Measurements from ENCODE around the gene HABP2. TPM values are rescaled to one million over a fixed set of nuclear protein-coding genes. Genes with fewer than 3 reads are reported as not detected.

The HABP2 gene
- total and polyA plus RNA-seq, 2 experiments from 2014 or later, result not detected

DNA sequence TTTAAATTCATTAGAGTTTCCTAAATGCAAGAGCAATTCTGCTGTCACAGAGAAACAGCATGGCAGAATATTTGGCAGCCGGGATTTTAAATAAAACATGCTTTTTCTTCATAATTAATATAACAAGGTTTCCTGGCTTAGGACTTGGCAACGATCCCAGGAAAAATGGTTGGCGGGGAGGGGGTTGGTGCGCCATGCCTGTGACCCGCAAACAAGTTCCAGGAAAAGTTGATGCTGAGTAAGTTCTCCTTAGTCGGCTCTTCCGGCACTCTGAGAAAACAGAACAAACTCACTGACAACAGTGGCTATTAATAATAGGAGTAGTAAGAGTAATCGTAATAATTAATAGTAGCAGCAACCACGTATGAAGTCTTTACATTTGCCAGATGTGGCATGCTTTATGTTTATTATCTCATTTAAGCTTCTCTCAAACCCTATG lies 4.6 kb downstream of the HABP2 start:
- TF ChIP-seq, protein P1, sequence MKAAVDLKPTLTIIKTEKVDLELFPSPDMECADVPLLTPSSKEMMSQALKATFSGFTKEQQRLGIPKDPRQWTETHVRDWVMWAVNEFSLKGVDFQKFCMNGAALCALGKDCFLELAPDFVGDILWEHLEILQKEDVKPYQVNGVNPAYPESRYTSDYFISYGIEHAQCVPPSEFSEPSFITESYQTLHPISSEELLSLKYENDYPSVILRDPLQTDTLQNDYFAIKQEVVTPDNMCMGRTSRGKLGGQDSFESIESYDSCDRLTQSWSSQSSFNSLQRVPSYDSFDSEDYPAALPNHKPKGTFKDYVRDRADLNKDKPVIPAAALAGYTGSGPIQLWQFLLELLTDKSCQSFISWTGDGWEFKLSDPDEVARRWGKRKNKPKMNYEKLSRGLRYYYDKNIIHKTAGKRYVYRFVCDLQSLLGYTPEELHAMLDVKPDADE (IDR thresholded peaks at IDR 0.05), result no peak
- Mint-ChIP-seq H3K4me3 (no peak overlapping the region), H3K36me3 (ENCODE audit: low read depth) (no peaks in the 10 kb centered on the region; the same call in 2 of the 3 replicates), H3K4me1 (peaks cover 26% of the 10 kb centered on the region), H3K27ac (no peak overlapping the region), H3K9me3 (no peaks in the 10 kb centered on the region), H3K27me3 (ENCODE audit: insufficient read depth, low read depth, poor library complexity) (peaks cover 97% of the 10 kb centered on the region)
- Histone ChIP-seq H4K20me1 (replicated peaks; ENCODE audit: insufficient read depth) (peaks cover 22% of the 10 kb centered on the region; the same call in 1 of the 2 replicates), H3F3A (replicated peaks; ENCODE audit: low read depth) (no peaks in the 10 kb centered on the region), H3K27me3 (ENCODE audit: insufficient read depth) (peaks cover 100% of the 10 kb centered on the region), H2AFZ (no peak overlapping the region), H3K4me3 (no peak overlapping the region), H3K79me2 (replicated peaks; ENCODE audit: insufficient read depth) (no peaks in the 10 kb centered on the region), H3K4me1 (ENCODE audit: insufficient read depth) (peaks cover 14% of the 10 kb centered on the region; the same call in 1 of the 2 replicates), H3K4me2 (peak overlapping the region; percentile 17), H3K9me2 (ENCODE audit: insufficient read depth) (no peaks in the 10 kb centered on the region), H3K27ac (ENCODE audit: low read depth) (no peak overlapping the region), H3K36me3 (ENCODE audit: insufficient read depth) (no peaks in the 10 kb centered on the region)
- ATAC-seq, result no peak
- DNase-seq (ENCODE audit: low spot score), result no peak

DNA sequence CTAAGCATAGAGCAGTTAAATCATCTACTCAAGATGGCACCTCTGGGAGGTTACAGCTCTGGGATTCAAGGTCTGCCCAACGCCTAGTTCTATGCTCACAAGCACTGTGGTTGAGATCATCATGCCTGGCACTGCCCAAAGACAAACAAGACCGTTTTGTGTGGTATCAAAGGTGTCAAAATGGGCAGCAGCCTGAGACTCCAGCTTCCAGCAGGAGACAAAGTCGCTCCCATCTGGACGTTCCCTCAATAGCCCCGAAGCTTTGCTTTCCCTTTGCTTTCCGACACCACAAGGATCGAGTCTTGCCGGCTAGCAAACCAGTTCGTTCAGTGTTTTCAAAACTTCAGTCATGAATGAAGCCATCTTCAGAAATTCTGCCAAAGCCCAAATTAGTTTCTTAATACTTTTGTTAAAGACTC lies 5.1 kb downstream of the HABP2 start:
- no peaks in the 10 kb centered on the region for H3K79me2 ChIP-seq (replicated peaks; ENCODE audit: insufficient read depth)
- H4K20me1 ChIP-seq (replicated peaks; ENCODE audit: insufficient read depth), result peaks cover 21% of the 10 kb centered on the region; the same call in 1 of the 2 replicates
- Mint-ChIP-seq H3K27ac (no peak overlapping the region), H3K4me3 (peak overlapping the region; percentile 41), H3K9me3 (no peaks in the 10 kb centered on the region), H3K4me1 (peaks cover 26% of the 10 kb centered on the region), H3K27me3 (ENCODE audit: insufficient read depth, low read depth, poor library complexity) (peaks cover 98% of the 10 kb centered on the region), H3K36me3 (ENCODE audit: low read depth) (no peaks in the 10 kb centered on the region; the same call in 2 of the 3 replicates)
- no peak overlapping the region for H3K27ac ChIP-seq (ENCODE audit: low read depth)
- H3K4me2 ChIP-seq, result peak overlapping the region; percentile 17
- no peak overlapping the region for H2AFZ ChIP-seq
- peak; percentile 59 for ATAC-seq
- H3K27me3 ChIP-seq (ENCODE audit: insufficient read depth), result peaks cover 100% of the 10 kb centered on the region
- DNase-seq (ENCODE audit: low spot score), result peak; percentile 61
- no peaks in the 10 kb centered on the region for H3F3A ChIP-seq (replicated peaks; ENCODE audit: low read depth)
- H3K4me1 ChIP-seq (ENCODE audit: insufficient read depth), result peaks cover 14% of the 10 kb centered on the region; the same call in 1 of the 2 replicates
- no peaks in the 10 kb centered on the region for H3K36me3 ChIP-seq (ENCODE audit: insufficient read depth)
- no peaks in the 10 kb centered on the region for H3K9me2 ChIP-seq (ENCODE audit: insufficient read depth)
- no peak overlapping the region for H3K4me3 ChIP-seq
- TF ChIP-seq, protein P1 (IDR thresholded peaks at IDR 0.05), result no peak
- TF ChIP-seq CREB1 (CRISPR knock-in tag; IDR thresholded peaks at IDR 0.05; ENCODE audit: low read depth) (no peak), NANOG (IDR thresholded peaks at IDR 0.05; ENCODE audit: borderline replicate concordance) (no peak), ZNF114 (CRISPR knock-in tag; IDR thresholded peaks at IDR 0.05) (no peak), JUNB (IDR thresholded peaks at IDR 0.05; ENCODE audit: unreplicated experiment) (no peak), CTCF (conservative IDR thresholded peaks at IDR 0.05; ENCODE audit: low read depth in 2 of 2) (no peak), STAT1 (IDR thresholded peaks at IDR 0.05; ENCODE audit: unreplicated experiment) (no peak), EZH2 (IDR thresholded peaks at IDR 0.05; ENCODE audit: low read depth, unreplicated experiment) (no peak)
- TF ChIP-seq, protein P2, sequence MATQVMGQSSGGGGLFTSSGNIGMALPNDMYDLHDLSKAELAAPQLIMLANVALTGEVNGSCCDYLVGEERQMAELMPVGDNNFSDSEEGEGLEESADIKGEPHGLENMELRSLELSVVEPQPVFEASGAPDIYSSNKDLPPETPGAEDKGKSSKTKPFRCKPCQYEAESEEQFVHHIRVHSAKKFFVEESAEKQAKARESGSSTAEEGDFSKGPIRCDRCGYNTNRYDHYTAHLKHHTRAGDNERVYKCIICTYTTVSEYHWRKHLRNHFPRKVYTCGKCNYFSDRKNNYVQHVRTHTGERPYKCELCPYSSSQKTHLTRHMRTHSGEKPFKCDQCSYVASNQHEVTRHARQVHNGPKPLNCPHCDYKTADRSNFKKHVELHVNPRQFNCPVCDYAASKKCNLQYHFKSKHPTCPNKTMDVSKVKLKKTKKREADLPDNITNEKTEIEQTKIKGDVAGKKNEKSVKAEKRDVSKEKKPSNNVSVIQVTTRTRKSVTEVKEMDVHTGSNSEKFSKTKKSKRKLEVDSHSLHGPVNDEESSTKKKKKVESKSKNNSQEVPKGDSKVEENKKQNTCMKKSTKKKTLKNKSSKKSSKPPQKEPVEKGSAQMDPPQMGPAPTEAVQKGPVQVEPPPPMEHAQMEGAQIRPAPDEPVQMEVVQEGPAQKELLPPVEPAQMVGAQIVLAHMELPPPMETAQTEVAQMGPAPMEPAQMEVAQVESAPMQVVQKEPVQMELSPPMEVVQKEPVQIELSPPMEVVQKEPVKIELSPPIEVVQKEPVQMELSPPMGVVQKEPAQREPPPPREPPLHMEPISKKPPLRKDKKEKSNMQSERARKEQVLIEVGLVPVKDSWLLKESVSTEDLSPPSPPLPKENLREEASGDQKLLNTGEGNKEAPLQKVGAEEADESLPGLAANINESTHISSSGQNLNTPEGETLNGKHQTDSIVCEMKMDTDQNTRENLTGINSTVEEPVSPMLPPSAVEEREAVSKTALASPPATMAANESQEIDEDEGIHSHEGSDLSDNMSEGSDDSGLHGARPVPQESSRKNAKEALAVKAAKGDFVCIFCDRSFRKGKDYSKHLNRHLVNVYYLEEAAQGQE (IDR thresholded peaks at IDR 0.05; ENCODE audit: unreplicated experiment), result no peak

Measured in GM23338 (cell line).